ENCODE data around the gene LRRC8A.

GRCh38 chr9:128881884-128882676 is at the start of gene LRRC8A, which contains the start of gene KYAT1:
- TF ChIP-seq CTCF (IDR thresholded peaks at IDR 0.05 in 2 of 3, conservative IDR thresholded peaks at IDR 0.05 in 1 of 3; ENCODE audit: borderline replicate concordance in 1 of 3, insufficient read depth in 1 of 3, low read depth in 2 of 3, low read length in 2 of 3) (0 out of 6 replicates have a peak, but pooled peaks of 1 of the 3 experiments have one; percentile 5), POLR2A (IDR thresholded peaks at IDR 0.05; ENCODE audit: borderline replicate concordance, extremely low read depth, insufficient read depth, insufficient read length) (peak; percentile 75), MAX (IDR thresholded peaks at IDR 0.05) (no peak), REST (IDR thresholded peaks at IDR 0.05; ENCODE audit: low read depth) (no peak), EZH2phosphoT487 (IDR thresholded peaks at IDR 0.05; ENCODE audit: borderline replicate concordance) (no peak), EZH2 (IDR thresholded peaks at IDR 0.05) (no peak), POLR2AphosphoS5 (IDR thresholded peaks at IDR 0.05; ENCODE audit: low read depth, low read length) (peak; percentile 66), RAD21 (IDR thresholded peaks at IDR 0.05; ENCODE audit: low read depth) (no peak), ZNF274 (IDR thresholded peaks at IDR 0.05; ENCODE audit: low read depth, low read length) (no peak), ELF1 (IDR thresholded peaks at IDR 0.05; ENCODE audit: borderline replicate concordance, low read depth) (no peak), JUND (IDR thresholded peaks at IDR 0.05) (no peak), EGR1 (IDR thresholded peaks at IDR 0.05; ENCODE audit: low read depth) (no peak), CEBPB (IDR thresholded peaks at IDR 0.05; ENCODE audit: low read depth) (no peak)
